22Rv1 (cell line): Measurements from ENCODE around the gene GHRHR.

Source experiments
- H3K27ac ChIP-seq: fragments of 450-650 bp; 2 replicates; pipeline ENCODE4 v1.5.1; 2017
- CTCF ChIP-seq: fragments of 450-650 bp; IDR thresholded peaks from 2 replicates; pipeline ENCODE4 v1.5.1; 2017; ENCODE audit warnings: mild to moderate bottlenecking
- ZFX ChIP-seq: fragments of 450-650 bp; IDR thresholded peaks from 2 replicates; pipeline ENCODE4 v1.6.1; 2017; ENCODE audit warnings: antibody characterized with exemption, borderline replicate concordance

GHRHR gene

GRCh38 chr7:30990673-30991170 lies 27.0 kb downstream of the GHRHR start:
- no peak overlapping the region for H3K27ac ChIP-seq
- no peak for TF ChIP-seq ZFX
- no peak for TF ChIP-seq CTCF

GRCh38 chr7:30992414-30992813 lies 28.7 kb downstream of the GHRHR start:
- TF ChIP-seq ZFX: no peak
- no peak for TF ChIP-seq CTCF
- no peak overlapping the region for H3K27ac ChIP-seq

GRCh38 chr7:30994206-30995100 lies 30.7 kb downstream of the GHRHR start:
- no peak overlapping the region for H3K27ac ChIP-seq
- TF ChIP-seq ZFX (no peak), CTCF (no peak)

GRCh38 chr7:30995536-30995935 lies 31.8 kb downstream of the GHRHR start:
- no peak overlapping the region for H3K27ac ChIP-seq
- no peak for TF ChIP-seq CTCF

GRCh38 chr7:30996256-30996655 lies 32.5 kb downstream of the GHRHR start:
- no peak for TF ChIP-seq ZFX
- no peak overlapping the region for H3K27ac ChIP-seq

- no peak overlapping the region for H3K27ac ChIP-seq
- TF ChIP-seq CTCF (no peak), ZFX (no peak)
Observed at GRCh38 chr7:30996883-30997282, 33.1 kb downstream of the GHRHR start.

GRCh38 chr7:30997316-30997715 lies 33.6 kb downstream of the GHRHR start:
- H3K27ac ChIP-seq: no peak overlapping the region
- TF ChIP-seq ZFX (no peak), CTCF (no peak)
